Adipocyte (in vitro differentiated cells): ENCODE measurements around the gene UGT1A3.
A peak's percentile ranks its signal among the peaks of the same experiment; 100 is the strongest.

ENCODE experiments used
- DNase-seq: peaks from one replicate; pipeline ENCODE4 v3.0.0-alpha.2; 2015; ENCODE audit warnings: low read depth
- H3K27me3 ChIP-seq: replicated peaks from 2 replicates; pipeline ENCODE4 v1.7.0; 2013; ENCODE audit warnings: mild to moderate bottlenecking, low read length, moderate library complexity; ENCODE audit not compliant: control insufficient read depth, insufficient read depth
- H3K36me3 ChIP-seq: 2 replicates; pipeline ENCODE4 v1.7.0; 2013; ENCODE audit warnings: low read length, mild to moderate bottlenecking, moderate library complexity; ENCODE audit not compliant: control insufficient read depth, insufficient read depth, severe bottlenecking
- H3K4me1 ChIP-seq: 2 replicates; pipeline ENCODE4 v1.7.0; 2013; ENCODE audit warnings: mild to moderate bottlenecking, low read length, moderate library complexity; ENCODE audit not compliant: control insufficient read depth, insufficient read depth
- H3K4me3 ChIP-seq: 2 replicates; pipeline ENCODE4 v1.7.0; 2013; ENCODE audit warnings: mild to moderate bottlenecking, low read length, moderate library complexity
- H3K9ac ChIP-seq: 2 replicates; pipeline ENCODE4 v1.7.0; 2013; ENCODE audit warnings: mild to moderate bottlenecking, low read length, moderate library complexity
- H3K9me3 ChIP-seq: 2 replicates; pipeline ENCODE4 v1.7.0; 2013; ENCODE audit warnings: mild to moderate bottlenecking, low read length, moderate library complexity; ENCODE audit not compliant: control insufficient read depth

Gene UGT1A3

DNA sequence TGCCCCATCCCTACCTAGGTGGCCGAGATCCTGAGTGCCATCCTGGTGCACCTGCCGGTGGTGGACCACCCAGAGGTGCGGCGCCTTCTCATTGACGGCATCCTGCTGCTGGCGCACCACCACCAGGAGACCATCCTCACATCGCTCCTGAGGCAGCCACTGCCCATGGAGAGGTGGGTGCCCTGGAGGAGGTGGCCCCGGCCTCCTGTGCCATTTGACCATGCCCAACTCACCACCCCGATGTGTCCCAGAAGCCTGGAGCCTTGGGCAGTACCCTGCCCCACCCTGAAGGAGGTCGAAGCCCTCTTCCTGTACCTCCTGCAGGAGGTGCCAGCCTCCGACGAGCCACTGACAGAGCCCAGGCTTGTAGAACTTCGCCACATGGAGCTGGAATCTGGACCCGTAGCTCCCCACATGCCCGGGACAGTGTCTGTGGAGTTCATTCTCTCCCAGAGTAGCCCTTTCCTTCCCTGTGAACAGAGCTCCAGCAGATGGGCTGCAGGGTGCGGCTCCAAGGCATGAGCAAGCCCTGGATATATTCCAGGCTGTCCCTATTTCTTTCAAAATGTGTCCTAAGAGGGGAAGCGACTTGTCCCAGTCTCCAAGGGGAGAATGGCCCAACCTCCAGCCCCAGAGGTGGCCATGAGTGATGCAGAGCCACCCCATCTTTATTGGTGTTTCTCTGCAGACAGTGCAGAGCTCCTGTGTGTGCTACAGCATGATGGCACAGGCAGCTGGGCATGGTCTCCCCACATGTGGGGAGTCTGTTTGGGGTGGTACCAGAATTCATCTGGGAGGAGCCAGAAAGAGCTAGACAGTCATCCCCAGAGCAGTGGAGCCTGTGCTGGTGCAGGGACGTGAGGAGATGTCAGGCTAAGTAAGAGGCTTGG, 91.3 kb downstream of the UGT1A3 start:
- DNase-seq = peak; percentile 11
- no peak overlapping the region for H3K9ac ChIP-seq

DNA sequence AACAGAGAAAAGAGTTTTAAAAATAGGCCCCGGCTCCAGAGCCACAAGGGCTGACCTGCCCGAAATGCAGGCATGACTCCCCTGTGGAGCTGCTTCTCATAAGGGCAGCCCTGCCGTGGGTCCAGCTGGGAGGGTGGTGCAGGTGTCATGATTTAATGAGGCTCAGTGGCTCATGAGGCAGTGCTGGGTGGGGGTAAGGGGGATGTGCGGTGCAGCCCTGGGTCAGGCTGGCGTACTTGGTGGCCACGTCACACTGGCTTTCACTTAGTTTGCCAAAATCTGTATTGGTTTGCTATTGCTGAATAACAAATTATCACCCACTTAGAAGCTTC, 91.9 kb downstream of the UGT1A3 start:
- no peaks in the 10 kb centered on the region for H3K9me3 ChIP-seq
- peaks cover 28% of the 10 kb centered on the region for H3K4me1 ChIP-seq
- no peak overlapping the region for H3K9ac ChIP-seq
- H3K27me3 ChIP-seq = peaks cover 4% of the 10 kb centered on the region
- no peak for DNase-seq
- no peaks in the 10 kb centered on the region for H3K36me3 ChIP-seq
- H3K4me3 ChIP-seq = no peak overlapping the region

More for the DNA sequence above, 91.3 kb downstream of the UGT1A3 start:
- peaks cover 28% of the 10 kb centered on the region for H3K4me1 ChIP-seq
- peaks cover 4% of the 10 kb centered on the region for H3K27me3 ChIP-seq
- H3K36me3 ChIP-seq = no peaks in the 10 kb centered on the region
- H3K4me3 ChIP-seq = no peak overlapping the region
- no peaks in the 10 kb centered on the region for H3K9me3 ChIP-seq

DNA sequence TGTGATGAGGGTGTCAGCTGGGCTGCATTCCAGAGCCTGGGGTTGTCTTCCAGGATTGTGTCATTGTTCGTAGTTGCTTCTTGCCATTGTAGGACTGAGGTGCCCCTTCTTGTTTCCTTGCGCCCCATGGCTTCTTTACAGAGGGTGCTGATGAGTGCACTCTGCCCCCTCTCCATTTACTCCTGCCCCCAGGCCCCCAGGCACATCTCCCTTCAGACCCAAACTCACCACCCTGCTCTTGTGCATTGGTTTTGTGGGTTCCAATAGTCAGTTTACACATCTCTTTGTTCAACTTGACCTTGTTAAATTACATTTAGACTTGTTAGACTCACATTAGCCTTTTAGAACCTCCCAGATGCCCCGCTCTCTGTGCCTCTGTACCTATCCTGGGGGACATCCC, 92.4 kb downstream of the UGT1A3 start:
- Histone ChIP-seq H3K27me3 (peaks cover 4% of the 10 kb centered on the region), H3K4me3 (no peak overlapping the region), H3K4me1 (peaks cover 25% of the 10 kb centered on the region), H3K9ac (no peak overlapping the region), H3K36me3 (no peaks in the 10 kb centered on the region), H3K9me3 (peaks cover under 1% of the 10 kb centered on the region)
- DNase-seq = no peak

DNA sequence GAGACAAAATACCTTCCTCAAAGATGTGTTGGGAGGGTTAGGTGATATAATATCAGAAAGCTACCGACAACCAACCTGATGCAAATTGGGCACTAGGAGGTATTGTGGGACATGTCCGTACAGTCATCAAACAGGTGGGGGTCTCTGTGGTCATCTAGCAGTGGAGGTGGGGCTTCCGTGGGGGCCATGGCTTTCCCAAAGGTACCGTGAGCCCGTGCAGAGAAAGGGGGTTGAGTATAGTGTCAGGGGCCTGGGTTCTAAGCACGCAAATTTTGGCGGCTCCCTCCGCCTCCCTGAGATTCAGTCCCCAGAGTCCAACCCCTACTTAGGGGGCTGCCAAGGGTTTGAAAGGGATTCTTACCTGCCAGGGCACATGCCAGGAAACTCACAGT, 92.9 kb downstream of the UGT1A3 start:
- H3K9me3 ChIP-seq = peaks cover 6% of the 10 kb centered on the region
- DNase-seq = no peak
- H3K4me3 ChIP-seq = no peak overlapping the region
- no peak overlapping the region for H3K9ac ChIP-seq
- H3K27me3 ChIP-seq = peaks cover 4% of the 10 kb centered on the region
- H3K36me3 ChIP-seq = no peaks in the 10 kb centered on the region
- H3K4me1 ChIP-seq = peaks cover 20% of the 10 kb centered on the region

DNA sequence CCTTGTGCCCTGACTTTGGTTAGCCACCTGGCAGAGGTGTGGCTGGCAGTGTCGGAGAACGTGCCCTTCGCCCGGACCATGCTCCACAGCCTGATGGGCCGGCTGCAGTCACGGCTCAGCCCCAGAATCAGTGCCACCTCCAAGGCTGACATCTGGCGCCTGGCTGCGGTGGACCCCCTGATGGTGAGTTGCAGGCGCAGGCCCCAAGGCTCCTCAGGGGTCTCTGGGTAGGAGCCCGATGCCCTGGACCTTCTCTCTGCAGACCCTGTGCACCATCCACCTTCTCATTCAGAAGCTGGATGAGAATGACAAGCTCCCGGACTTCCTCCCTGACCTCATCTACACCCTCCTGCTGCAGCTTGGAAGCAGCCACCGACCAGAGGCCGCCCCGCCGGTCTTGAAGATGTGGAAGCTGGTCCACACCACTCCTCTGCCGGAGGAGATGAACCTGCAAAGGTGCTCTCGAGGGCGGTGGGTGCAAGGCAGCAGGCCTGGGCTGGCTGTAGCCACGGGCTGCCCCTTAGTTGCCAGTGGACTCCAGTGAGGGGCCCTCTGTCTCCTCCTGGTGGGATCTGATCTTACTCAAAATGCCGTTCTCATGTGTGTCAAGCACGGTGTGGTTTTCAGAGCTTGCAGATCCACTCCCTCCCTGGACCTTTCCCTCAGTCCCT, 93.4 kb downstream of the UGT1A3 start:
- H3K27me3 ChIP-seq = peaks cover 4% of the 10 kb centered on the region
- no peak overlapping the region for H3K4me3 ChIP-seq
- peaks cover 15% of the 10 kb centered on the region for H3K4me1 ChIP-seq
- no peaks in the 10 kb centered on the region for H3K36me3 ChIP-seq
- H3K9me3 ChIP-seq = peaks cover 8% of the 10 kb centered on the region
- DNase-seq = no peak
- no peak overlapping the region for H3K9ac ChIP-seq
